H9 (cell line): Measurements from ENCODE around the gene TTC28. TPM values are rescaled to one million over a fixed set of nuclear protein-coding genes. Genes with fewer than 3 reads are reported as not detected.

Source experiments
- DNase-seq: peaks from one replicate; pipeline ENCODE4 v3.0.0-alpha.2; 2017
- H2AFZ ChIP-seq: one replicate; pipeline ENCODE4 v1.6.1; 2013; ENCODE audit warnings: mild to moderate bottlenecking, low read length, control low read depth, moderate library complexity
- H2AK5ac ChIP-seq: 2 replicates; pipeline ENCODE4 v1.6.1; 2013; ENCODE audit warnings: low read length, control low read depth, mixed read lengths; ENCODE audit not compliant: insufficient read length
- H2BK120ac ChIP-seq: one replicate; pipeline ENCODE4 v1.6.1; 2013; ENCODE audit warnings: low read depth, mild to moderate bottlenecking, low read length, control low read depth, inconsistent platforms; ENCODE audit not compliant: poor library complexity, severe bottlenecking
- H2BK12ac ChIP-seq: 2 replicates; pipeline ENCODE4 v1.6.1; 2013; ENCODE audit warnings: low read length, control low read depth, mixed read lengths, low read depth; ENCODE audit not compliant: insufficient read length
- H2BK15ac ChIP-seq: 2 replicates; pipeline ENCODE4 v1.6.1; 2013; ENCODE audit warnings: low read depth, low read length, control low read depth
- H2BK20ac ChIP-seq: one replicate; pipeline ENCODE4 v1.6.1; 2013; ENCODE audit warnings: low read depth, mild to moderate bottlenecking, low read length, control low read depth, inconsistent platforms; ENCODE audit not compliant: poor library complexity, severe bottlenecking
- H2BK5ac ChIP-seq: 2 replicates; pipeline ENCODE4 v1.6.1; 2013; ENCODE audit warnings: low read length, control low read depth, mixed read lengths; ENCODE audit not compliant: insufficient read length
- H3K14ac ChIP-seq: 2 replicates; pipeline ENCODE4 v1.6.1; 2013; ENCODE audit warnings: low read length, control low read depth; ENCODE audit not compliant: insufficient read depth
- H3K18ac ChIP-seq: 2 replicates; pipeline ENCODE4 v1.6.1; 2013; ENCODE audit warnings: low read depth, mild to moderate bottlenecking, mixed read lengths, low read length, control low read depth; ENCODE audit not compliant: insufficient read length
- H3K23ac ChIP-seq: 2 replicates; pipeline ENCODE4 v1.6.1; 2013; ENCODE audit warnings: low read length, control low read depth, mixed read lengths, low read depth; ENCODE audit not compliant: insufficient read length
- H3K23me2 ChIP-seq: 2 replicates; pipeline ENCODE4 v1.6.1; 2013; ENCODE audit warnings: low read depth, mild to moderate bottlenecking, mixed read lengths, low read length, control low read depth; ENCODE audit not compliant: insufficient read length, poor library complexity, severe bottlenecking
- H3K27ac ChIP-seq: 2 replicates; pipeline ENCODE4 v1.5.1; 2013; ENCODE audit warnings: low read length, control low read depth, mixed read lengths, low read depth; ENCODE audit not compliant: insufficient read length
- H3K27me3 ChIP-seq: 2 replicates; pipeline ENCODE4 v1.6.1; 2013; ENCODE audit warnings: low read length, control low read depth, inconsistent platforms; ENCODE audit not compliant: insufficient read depth
- H3K4ac ChIP-seq: 2 replicates; pipeline ENCODE4 v1.6.1; 2013; ENCODE audit warnings: low read depth, mild to moderate bottlenecking, control low read depth, inconsistent platforms, low read length, moderate library complexity
- H3K4me1 ChIP-seq: 2 replicates; pipeline ENCODE4 v1.6.1; 2013; ENCODE audit warnings: low read length, control low read depth, inconsistent platforms; ENCODE audit not compliant: insufficient read depth
- H3K4me2 ChIP-seq: 2 replicates; pipeline ENCODE4 v1.6.1; 2013; ENCODE audit warnings: low read length, control low read depth, mixed read lengths; ENCODE audit not compliant: insufficient read length, insufficient read depth
- H3K56ac ChIP-seq: 2 replicates; pipeline ENCODE4 v1.6.1; 2013; ENCODE audit warnings: low read depth, mild to moderate bottlenecking, mixed read lengths, low read length, control low read depth; ENCODE audit not compliant: insufficient read length
- H3K79me1 ChIP-seq: 2 replicates; pipeline ENCODE4 v1.6.1; 2013; ENCODE audit warnings: low read depth, mild to moderate bottlenecking, moderate library complexity, low read length, control low read depth, inconsistent platforms; ENCODE audit not compliant: insufficient read depth, poor library complexity, severe bottlenecking
- H3K79me2 ChIP-seq: 2 replicates; pipeline ENCODE4 v1.6.1; 2013; ENCODE audit warnings: low read length, control low read depth, inconsistent platforms; ENCODE audit not compliant: insufficient read depth
- H3K9ac ChIP-seq: 2 replicates; pipeline ENCODE4 v1.6.1; 2013; ENCODE audit warnings: low read length, control low read depth, mixed read lengths; ENCODE audit not compliant: insufficient read length; ENCODE audit errors: extremely low read depth
- H3K9me3 ChIP-seq: one replicate; pipeline ENCODE4 v1.6.1; 2013; ENCODE audit warnings: low read depth, low read length, inconsistent platforms; ENCODE audit not compliant: control insufficient read depth
- H3T11ph ChIP-seq: one replicate; pipeline ENCODE4 v1.6.1; 2013; ENCODE audit warnings: mild to moderate bottlenecking, low read length, control low read depth, inconsistent platforms
- H4K20me1 ChIP-seq: one replicate; pipeline ENCODE4 v1.6.1; 2013; ENCODE audit not compliant: control insufficient read depth, insufficient read length, insufficient read depth
- H4K5ac ChIP-seq: 2 replicates; pipeline ENCODE4 v1.6.1; 2013; ENCODE audit warnings: low read depth, mild to moderate bottlenecking, mixed read lengths, low read length, control low read depth; ENCODE audit not compliant: insufficient read length
- H4K8ac ChIP-seq: replicated peaks from 2 replicates; pipeline ENCODE4 v1.6.1; 2013; ENCODE audit warnings: low read length, control low read depth, mixed read lengths, low read depth; ENCODE audit not compliant: insufficient read length
- H4K91ac ChIP-seq: 2 replicates; pipeline ENCODE4 v1.6.1; 2013; ENCODE audit warnings: low read depth, mild to moderate bottlenecking, moderate library complexity, mixed read lengths, low read length, control low read depth; ENCODE audit not compliant: insufficient read length
- H3K27ac Mint-ChIP-seq, 3 experiments: 2 replicates in 2 of 3; 3 replicates in 1 of 3; pipeline ENCODE4 v1.8.0; 2020 to 2021; ENCODE audit warnings: mixed read lengths in 3 of 3, mild to moderate bottlenecking in 1 of 3, moderate library complexity in 1 of 3
- H3K27me3 Mint-ChIP-seq: 2 replicates; pipeline ENCODE4 v1.8.0; 2021; ENCODE audit warnings: low read depth, mild to moderate bottlenecking, moderate library complexity, mixed read lengths
- H3K36me3 Mint-ChIP-seq, 3 experiments: 2 replicates in 2 of 3; 3 replicates in 1 of 3; pipeline ENCODE4 v1.8.0; 2020 to 2021; ENCODE audit warnings: low read depth in 3 of 3, mixed read lengths in 3 of 3; ENCODE audit not compliant: insufficient read depth in 1 of 3
- H3K4me1 Mint-ChIP-seq, 2 experiments: 2 replicates each; pipeline ENCODE4 v1.8.0; 2020; ENCODE audit warnings: mixed read lengths in 2 of 2
- H3K4me3 Mint-ChIP-seq, 2 experiments: 2 replicates in 1 of 2; 3 replicates in 1 of 2; pipeline ENCODE4 v1.8.0; 2020 to 2021; ENCODE audit warnings: mild to moderate bottlenecking in 2 of 2, mixed read lengths in 2 of 2, moderate library complexity in 1 of 2
- H3K9me3 Mint-ChIP-seq, 2 experiments: 2 replicates in 1 of 2; 3 replicates in 1 of 2; pipeline ENCODE4 v1.8.0; 2020; ENCODE audit warnings: mild to moderate bottlenecking in 2 of 2, mixed read lengths in 2 of 2, moderate library complexity in 1 of 2
- total RNA-seq: library from RNA; stranded (reverse); gene quantifications from 2 replicates; pipeline ENCODE4 v1.2.1, GENCODE V29; 2021
- TF ChIP-seq, protein P1 (sequence below): fragments of 200-600 bp; sonication (generic); conservative IDR thresholded peaks from 3 replicates; pipeline ENCODE4 v1.8.0; 2021; ENCODE audit warnings: antibody characterized with exemption, mild to moderate bottlenecking

TTC28 gene
- total RNA-seq, 1 experiment from 2014 or later = 13.6 TPM

DNA sequence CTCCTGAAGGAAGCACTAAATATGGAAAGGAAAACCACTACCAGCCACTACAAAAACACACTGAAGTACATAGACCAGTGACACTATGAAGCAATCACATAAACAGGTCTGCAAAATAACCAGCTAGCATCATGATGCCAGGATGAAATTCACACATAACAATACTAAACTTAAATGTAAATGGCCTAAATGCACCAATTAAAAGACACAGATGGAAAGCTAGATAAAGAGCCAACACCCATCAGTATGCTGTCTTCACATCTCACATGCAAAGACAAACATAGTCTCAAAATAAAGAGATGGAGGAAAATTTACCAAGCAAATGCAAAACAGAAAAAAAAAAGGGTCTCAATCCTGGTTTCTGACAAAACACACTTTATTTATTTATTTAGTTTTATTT, 171.7 kb downstream of the TTC28 start:
- TF ChIP-seq, protein P1, sequence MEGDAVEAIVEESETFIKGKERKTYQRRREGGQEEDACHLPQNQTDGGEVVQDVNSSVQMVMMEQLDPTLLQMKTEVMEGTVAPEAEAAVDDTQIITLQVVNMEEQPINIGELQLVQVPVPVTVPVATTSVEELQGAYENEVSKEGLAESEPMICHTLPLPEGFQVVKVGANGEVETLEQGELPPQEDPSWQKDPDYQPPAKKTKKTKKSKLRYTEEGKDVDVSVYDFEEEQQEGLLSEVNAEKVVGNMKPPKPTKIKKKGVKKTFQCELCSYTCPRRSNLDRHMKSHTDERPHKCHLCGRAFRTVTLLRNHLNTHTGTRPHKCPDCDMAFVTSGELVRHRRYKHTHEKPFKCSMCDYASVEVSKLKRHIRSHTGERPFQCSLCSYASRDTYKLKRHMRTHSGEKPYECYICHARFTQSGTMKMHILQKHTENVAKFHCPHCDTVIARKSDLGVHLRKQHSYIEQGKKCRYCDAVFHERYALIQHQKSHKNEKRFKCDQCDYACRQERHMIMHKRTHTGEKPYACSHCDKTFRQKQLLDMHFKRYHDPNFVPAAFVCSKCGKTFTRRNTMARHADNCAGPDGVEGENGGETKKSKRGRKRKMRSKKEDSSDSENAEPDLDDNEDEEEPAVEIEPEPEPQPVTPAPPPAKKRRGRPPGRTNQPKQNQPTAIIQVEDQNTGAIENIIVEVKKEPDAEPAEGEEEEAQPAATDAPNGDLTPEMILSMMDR = no peak
- DNase-seq = no peak
- Histone ChIP-seq H3K56ac (no peak overlapping the region), H3K9me3 (no peaks in the 10 kb centered on the region), H2AK5ac (no peak overlapping the region), H3K79me2 (no peaks in the 10 kb centered on the region), H3K9ac (no peak overlapping the region), H2BK120ac (no peak overlapping the region), H3K18ac (no peak overlapping the region), H3K4me2 (no peak overlapping the region), H2BK5ac (no peak overlapping the region), H2BK20ac (no peak overlapping the region), H2BK15ac (no peak overlapping the region), H3K23ac (no peak overlapping the region), H3K4me1 (no peaks in the 10 kb centered on the region), H2BK12ac (no peak overlapping the region), H3T11ph (no peak overlapping the region), H3K23me2 (no peaks in the 10 kb centered on the region), H3K27ac (no peak overlapping the region), H3K27me3 (no peaks in the 10 kb centered on the region), H3K79me1 (no peaks in the 10 kb centered on the region), H3K4ac (no peak overlapping the region), H4K5ac (no peak overlapping the region), H4K20me1 (no peaks in the 10 kb centered on the region), H4K91ac (no peak overlapping the region), H4K8ac (no peak overlapping the region), H3K14ac (no peak overlapping the region), H2AFZ (no peak overlapping the region)
- peaks cover 0 to 8% of the 10 kb centered on the region in 2 experiments; a peak in 3 of 4 replicates for H3K4me1 Mint-ChIP-seq
- H3K27ac Mint-ChIP-seq = no peak overlapping the region
- peaks cover 0 to 15% (median 2%) of the 10 kb centered on the region in 3 experiments; a peak in 5 of 7 replicates for H3K36me3 Mint-ChIP-seq
- no peaks in the 10 kb centered on the region for H3K27me3 Mint-ChIP-seq
- H3K9me3 Mint-ChIP-seq = peaks cover 9 to 31% of the 10 kb centered on the region in 2 experiments; a peak in 4 of 5 replicates
- H3K4me3 Mint-ChIP-seq = no peak overlapping the region
